BE2C (cell line): ENCODE data around the gene CNMD.
A peak's percentile ranks its signal among the peaks of the same experiment; 100 is the strongest.
"Not testable (repeated sequence)": the region's sequence is repeated elsewhere in the genome, so short reads cannot be mapped to it uniquely, and the experiment has no call there.

Source experiments
- DNase-seq: peaks from one replicate; pipeline ENCODE4 v3.0.0-alpha.2; 2020
- H3K27me3 ChIP-seq: fragments of 250-450 bp; sonication (Bioruptor Pico); 2 replicates; pipeline ENCODE4 v1.5.1; 2020; ENCODE audit warnings: mild to moderate bottlenecking
- H3K36me3 ChIP-seq: fragments of 250-450 bp; sonication (Bioruptor Pico); 2 replicates; pipeline ENCODE4 v1.5.1; 2020; ENCODE audit warnings: mild to moderate bottlenecking
- H3K4me1 ChIP-seq: fragments of 250-450 bp; sonication (Bioruptor Pico); 2 replicates; pipeline ENCODE4 v1.5.1; 2020
- H3K4me3 ChIP-seq: 2 replicates; pipeline ENCODE4 v1.5.1; 2011; ENCODE audit warnings: low read depth, low read length
- H3K9me3 ChIP-seq: fragments of 250-450 bp; sonication (Bioruptor Pico); 2 replicates; pipeline ENCODE4 v1.5.1; 2020
- CTCF ChIP-seq: IDR thresholded peaks from 2 replicates; pipeline ENCODE4 v1.5.1; 2012; ENCODE audit warnings: mild to moderate bottlenecking, low read depth, low read length

CNMD gene

DNA sequence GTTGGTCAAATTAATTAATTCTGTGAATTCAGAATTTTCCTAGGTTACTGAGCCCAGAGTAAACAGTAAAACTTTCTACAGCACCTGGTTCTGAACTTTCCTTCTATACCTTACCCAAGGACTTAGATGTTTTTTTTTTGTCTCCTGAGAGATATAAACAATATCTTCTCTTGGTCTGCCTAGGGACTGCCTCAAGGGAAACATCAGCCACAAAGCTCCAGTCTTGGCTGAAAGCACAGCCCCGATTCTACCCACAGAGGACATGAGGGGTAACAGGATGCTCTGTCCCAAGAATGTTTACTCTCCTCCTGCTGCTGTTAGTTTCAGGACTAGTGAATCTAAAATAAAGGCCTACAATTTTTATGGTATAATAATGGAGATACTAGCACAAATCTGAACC lies 14.3 kb downstream of the CNMD start:
- TF ChIP-seq CTCF = no peak
- no peak for DNase-seq
- H3K27me3 ChIP-seq = no peaks in the 10 kb centered on the region
- H3K9me3 ChIP-seq = no peaks in the 10 kb centered on the region
- H3K4me1 ChIP-seq = no peaks in the 10 kb centered on the region
- H3K36me3 ChIP-seq = no peaks in the 10 kb centered on the region
- H3K4me3 ChIP-seq = no peak overlapping the region

DNA sequence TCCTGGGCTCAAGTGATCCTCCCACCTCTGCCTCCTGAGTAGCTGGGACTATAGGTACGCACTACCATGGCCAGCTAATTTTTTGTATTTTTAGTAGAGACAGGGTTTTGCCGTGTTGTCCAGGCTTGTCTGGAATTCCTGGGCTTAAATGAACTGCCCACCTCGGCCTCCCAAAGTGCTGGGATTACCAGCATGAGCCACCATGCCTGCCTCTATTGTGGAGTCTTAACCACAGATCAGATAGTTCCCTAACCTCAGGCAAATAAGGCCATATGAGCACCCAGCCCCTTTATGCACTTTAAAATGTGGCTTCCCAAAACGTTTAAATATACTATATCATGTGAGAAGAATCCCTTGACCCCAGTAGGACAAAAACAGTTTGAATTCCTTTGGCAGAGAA lies 16.4 kb downstream of the CNMD start:
- no peaks in the 10 kb centered on the region for H3K36me3 ChIP-seq
- no peaks in the 10 kb centered on the region for H3K27me3 ChIP-seq
- no peaks in the 10 kb centered on the region for H3K4me1 ChIP-seq
- no peak for DNase-seq
- H3K9me3 ChIP-seq = no peaks in the 10 kb centered on the region
- H3K4me3 ChIP-seq = no peak overlapping the region
- no peak for TF ChIP-seq CTCF

GRCh38 chr13:52721356-52721755 lies 18.3 kb downstream of the CNMD start:
- H3K27me3 ChIP-seq, H3K4me3 ChIP-seq, H3K36me3 ChIP-seq, DNase-seq, H3K9me3 ChIP-seq, H3K4me1 ChIP-seq: not testable (repeated sequence)

- H3K4me3 ChIP-seq, H3K4me1 ChIP-seq, DNase-seq, H3K27me3 ChIP-seq, H3K9me3 ChIP-seq, H3K36me3 ChIP-seq: not testable (repeated sequence)
These were observed 18.7 kb downstream of the CNMD start for GRCh38 chr13:52720904-52721303.

GRCh38 chr13:52713894-52714293 lies 25.7 kb downstream of the CNMD start:
- no peaks in the 10 kb centered on the region for H3K4me1 ChIP-seq
- H3K36me3 ChIP-seq = no peaks in the 10 kb centered on the region
- H3K27me3 ChIP-seq = peaks cover under 1% of the 10 kb centered on the region; the same call in 1 of the 2 replicates
- DNase-seq = no peak
- TF ChIP-seq CTCF = no peak
- H3K9me3 ChIP-seq = no peaks in the 10 kb centered on the region; the same call in 1 of the 2 replicates
- H3K4me3 ChIP-seq = no peak overlapping the region

DNA sequence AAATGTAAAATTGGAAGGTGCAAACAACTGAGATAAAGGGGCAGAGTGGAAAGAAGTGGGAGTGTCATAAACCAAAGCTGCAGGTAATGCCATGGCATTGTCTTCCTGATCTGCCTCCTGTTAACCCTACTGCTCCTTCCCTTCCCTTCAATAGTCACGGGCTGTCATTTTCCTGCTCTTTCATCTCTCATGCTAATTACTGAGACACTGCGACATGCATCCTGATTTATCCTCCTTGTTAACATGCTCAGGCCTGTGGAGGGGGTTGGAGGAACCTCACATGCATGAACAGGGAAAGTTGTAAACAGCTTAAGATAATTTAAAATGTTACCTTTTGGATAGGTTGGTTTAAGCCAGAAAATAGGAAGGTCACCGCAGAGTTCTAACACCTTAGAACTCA lies 27.2 kb downstream of the CNMD start:
- DNase-seq = no peak
- H3K27me3 ChIP-seq = peaks cover 3% of the 10 kb centered on the region; the same call in 1 of the 2 replicates
- no peak overlapping the region for H3K4me3 ChIP-seq
- H3K4me1 ChIP-seq = no peaks in the 10 kb centered on the region
- no peaks in the 10 kb centered on the region; the same call in 1 of the 2 replicates for H3K9me3 ChIP-seq
- H3K36me3 ChIP-seq = no peaks in the 10 kb centered on the region
- TF ChIP-seq CTCF = no peak

- Histone ChIP-seq H3K9me3 (no peaks in the 10 kb centered on the region; the same call in 1 of the 2 replicates), H3K4me1 (no peaks in the 10 kb centered on the region), H3K4me3 (no peak overlapping the region), H3K27me3 (peaks cover 3% of the 10 kb centered on the region; the same call in 1 of the 2 replicates), H3K36me3 (no peaks in the 10 kb centered on the region)
- DNase-seq = no peak
- peak; percentile 7; the same call in 1 of the 2 replicates for TF ChIP-seq CTCF
These were observed 28.3 kb downstream of the CNMD start for GRCh38 chr13:52711286-52711685.

DNA sequence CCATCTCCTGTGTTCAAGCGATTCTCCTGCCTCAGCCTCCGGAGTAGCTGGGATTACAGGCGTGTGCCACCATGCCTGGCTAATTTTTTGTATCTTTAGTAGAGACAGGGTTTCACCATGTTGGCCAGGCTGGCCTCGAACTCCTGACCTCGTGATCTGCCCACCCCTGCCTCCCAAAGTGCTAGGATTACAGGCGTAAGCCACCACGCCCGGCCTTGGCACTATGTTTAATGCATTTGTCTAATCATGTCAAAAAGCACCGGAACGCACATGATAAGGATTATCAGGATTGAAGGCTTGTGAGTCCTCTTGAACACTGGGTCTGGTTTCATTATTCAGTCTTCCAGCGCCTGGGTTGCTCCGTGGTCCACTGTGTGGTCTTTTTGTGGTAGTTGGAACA lies 31.4 kb downstream of the CNMD start:
- not testable (repeated sequence) for H3K4me1 ChIP-seq, H3K27me3 ChIP-seq, H3K36me3 ChIP-seq, H3K9me3 ChIP-seq, H3K4me3 ChIP-seq, DNase-seq
